ENCODE measurements around the gene SPATS2.
"Not testable (repeated sequence)": the region's sequence is repeated elsewhere in the genome, so short reads cannot be mapped to it uniquely, and the experiment has no call there.

Gene SPATS2

DNA sequence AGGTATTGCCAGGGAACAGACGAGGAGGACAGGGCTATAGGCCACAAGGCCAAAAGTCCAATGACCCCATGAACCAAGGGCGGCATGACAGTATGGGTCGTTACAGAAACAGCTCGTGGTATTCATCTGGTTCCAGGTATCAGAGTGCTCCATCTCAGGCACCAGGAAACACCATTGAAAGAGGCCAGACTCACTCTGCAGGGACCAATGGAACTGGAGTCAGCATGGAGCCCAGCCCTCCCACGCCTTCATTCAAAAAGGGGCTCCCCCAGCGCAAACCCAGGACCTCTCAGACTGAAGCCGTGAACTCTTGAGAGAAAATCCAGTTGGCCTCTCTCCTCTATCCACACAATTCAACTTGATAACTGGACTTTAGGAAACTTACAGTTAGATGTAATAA, 158.7 kb downstream of the SPATS2 start:
- no peak for DNase-seq

DNA sequence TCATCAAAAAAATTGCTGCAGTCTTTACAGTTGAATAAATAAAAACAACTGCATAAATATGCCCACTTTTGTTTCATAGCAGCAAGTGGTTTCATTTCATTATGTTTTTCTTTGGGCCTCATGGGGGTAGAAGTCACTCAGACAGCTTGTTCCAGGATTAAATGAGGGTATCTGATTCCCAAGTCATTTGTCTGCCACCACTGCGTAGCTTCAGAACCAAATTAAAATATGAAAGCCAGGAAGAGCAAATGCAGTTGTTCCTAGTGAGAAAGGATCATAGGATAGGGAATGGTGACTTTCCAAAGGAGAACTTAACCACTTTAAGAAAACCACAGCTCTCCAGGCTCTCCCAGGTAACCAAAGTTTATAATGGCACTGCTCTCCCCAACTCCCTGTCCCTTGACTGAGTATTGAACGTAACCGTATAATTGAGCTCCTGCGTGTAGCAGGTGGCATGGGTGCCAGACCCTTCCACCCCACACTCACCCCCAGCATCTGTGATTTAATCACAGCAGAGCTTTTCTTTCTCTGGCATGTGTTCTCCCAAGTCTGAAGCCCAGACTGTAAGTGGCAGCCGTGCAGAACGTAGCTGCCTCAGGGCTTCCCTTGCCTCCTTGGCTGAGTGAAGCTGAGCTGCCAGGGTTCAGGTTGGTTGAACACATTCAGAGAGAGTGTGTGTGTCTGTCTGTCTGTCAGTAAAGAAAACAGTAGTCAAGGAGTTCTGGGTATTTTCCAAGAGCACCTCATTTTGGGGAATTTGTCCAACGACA, 160.3 kb downstream of the SPATS2 start:
- no peak for DNase-seq

DNA sequence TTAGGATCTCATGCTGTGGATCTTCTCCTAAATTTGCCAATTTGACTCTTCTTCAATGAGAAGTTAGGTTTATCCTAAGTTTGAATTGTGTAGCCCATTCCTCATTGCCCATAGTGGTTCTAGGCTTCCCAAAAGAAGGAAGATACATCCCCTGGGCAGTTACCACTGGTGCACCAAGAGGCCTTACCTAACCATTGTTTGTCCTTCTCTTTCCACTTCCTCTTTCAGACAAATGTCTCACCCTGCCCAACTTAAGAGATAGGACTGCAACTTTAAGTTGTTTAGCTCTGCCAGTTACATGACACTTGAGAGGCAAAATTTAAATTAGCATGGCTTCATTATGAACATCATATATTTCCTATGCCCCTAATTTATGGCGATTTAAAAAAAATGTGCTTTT, 162.2 kb downstream of the SPATS2 start:
- DNase-seq, result no peak

DNA sequence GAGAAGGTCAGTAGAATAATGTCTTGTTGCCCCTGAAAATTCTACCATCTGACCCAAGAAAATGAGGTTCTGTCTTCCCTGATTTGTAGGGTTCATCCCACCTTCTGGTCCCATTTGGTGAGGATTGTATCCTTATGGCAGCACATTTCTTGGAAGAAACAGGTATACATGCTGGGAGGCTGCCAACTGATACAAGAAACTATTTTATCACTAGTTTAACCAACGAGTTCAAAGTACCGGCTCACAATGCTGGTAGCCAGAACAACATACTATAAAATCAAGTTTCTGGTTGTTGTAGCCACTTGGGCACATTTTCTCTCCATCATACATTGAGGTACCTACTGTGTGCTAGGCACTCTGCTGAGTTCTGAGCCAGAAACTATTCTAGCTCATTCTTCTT, 164.5 kb downstream of the SPATS2 start:
- DNase-seq, result no peak

DNA sequence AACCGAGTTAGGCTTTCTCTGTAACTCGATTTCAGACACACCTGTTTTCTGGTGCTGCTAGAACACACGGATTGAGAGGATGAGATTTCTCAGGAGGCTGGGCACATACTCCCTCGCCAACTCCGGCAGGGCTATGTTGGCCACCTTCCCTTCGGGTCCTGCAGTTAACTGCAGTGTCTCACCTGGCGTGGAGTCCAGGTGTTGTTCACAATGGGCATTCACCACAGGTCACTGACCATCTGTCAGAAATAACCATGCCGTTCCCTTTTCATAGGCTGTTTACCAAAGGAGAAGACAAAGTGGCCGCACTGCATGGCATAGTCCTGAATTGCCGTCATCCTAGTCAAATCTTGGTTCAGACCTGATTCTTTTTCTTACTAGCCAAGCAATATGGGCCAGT, 166.1 kb downstream of the SPATS2 start:
- no peak for DNase-seq

DNA sequence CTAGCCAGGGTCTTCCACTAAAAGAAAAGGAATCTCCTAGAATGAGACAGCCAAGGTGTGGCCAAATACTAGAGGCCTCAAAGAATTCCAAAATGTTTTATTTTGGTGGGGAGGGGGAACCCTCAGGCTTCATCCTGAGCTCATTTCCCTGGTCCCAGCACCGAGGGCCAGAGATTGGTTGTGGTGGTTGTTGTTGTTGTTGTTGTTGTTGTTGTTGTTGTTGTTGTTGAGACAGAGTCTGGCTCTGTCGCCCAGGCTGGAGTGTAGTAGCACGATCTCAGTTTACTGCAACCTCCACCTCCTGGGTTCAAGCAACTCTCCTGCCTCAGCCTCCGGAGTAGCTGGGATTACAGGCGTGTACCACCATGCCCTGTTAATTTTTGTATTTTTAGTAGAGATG, 166.9 kb downstream of the SPATS2 start:
- DNase-seq, result not testable (repeated sequence)

DNA sequence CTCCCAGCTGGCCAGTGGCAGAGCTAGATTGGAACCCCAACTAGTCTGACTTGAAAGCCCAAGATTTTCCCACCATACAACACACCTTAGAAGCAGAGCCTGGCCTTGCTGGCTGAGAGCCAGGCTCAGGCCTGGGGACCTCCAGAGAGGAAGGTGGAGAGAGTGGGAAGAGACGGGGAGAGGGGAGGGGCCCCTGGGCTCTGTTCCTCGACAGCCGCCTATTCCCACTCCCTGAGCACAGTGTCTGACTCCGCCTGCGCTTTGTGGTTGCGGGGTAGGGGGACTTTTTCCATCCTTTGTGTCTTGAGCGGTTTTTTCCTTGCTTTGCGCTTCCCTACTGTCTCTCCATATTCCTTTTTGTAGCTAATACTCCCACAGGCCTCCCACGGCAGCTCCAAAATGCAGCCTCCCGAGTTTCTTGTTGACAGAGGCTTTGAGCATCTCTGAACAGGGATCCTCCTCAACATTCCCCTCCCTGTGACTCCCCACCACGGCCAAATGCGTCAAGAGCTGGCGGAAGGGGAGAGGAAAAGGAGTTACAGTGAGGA, 167.5 kb downstream of the SPATS2 start:
- no peak for DNase-seq

DNA sequence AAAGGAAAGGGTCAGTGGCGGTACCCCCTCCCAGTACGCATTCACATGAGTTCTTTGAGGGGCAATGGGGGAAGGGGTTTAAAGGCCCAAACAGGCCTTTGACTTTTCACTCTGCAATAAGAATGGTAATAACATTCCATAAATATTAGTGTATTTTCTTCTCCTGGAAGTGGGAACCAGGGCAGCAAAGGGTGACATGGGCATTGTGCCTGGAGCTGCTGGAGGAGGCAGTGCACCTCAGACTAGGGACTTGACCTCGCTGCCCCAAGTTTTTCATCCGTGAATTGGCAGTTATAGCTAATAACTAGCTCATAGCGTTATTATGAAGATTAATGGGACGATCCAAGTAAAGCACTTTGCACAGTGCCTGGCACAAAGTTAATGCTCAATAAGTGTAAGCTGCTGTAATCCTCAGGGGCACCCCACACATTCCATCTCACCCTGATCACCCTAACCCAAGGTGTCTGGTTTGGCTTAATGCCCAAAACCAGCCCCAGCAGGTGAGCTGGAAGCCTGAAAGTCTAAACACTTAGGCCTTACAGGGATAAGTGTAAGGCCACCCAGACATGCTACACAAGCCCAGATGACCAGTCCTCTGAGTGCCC, 168.8 kb downstream of the SPATS2 start:
- no peak for DNase-seq

DNA sequence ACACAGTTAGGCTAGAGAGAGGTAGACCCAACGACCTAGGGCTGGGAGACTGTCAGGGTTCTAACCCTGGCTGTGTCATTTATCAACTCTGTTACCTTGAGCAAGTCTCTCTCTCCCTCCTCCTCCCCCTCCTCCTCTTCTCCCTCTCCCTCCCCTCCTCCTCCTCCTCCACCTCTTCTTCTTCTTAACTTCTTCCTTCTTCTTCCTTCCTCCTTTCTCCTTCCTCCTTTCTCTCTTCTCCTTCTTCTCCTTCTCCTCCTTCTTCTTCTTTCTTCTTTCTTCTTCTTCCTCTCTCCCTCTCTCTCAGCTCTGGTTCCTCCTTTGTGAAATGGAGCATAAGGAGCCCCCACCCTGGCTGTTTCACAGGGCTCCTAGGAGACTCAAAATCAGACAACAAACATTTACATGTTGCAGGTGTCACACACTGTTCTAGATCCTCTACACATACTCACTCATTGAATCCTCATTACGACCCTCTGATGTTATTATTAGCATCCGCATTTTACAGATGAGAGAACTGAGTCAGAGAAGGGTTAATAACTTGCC, 169.3 kb downstream of the SPATS2 start:
- no peak for DNase-seq

DNA sequence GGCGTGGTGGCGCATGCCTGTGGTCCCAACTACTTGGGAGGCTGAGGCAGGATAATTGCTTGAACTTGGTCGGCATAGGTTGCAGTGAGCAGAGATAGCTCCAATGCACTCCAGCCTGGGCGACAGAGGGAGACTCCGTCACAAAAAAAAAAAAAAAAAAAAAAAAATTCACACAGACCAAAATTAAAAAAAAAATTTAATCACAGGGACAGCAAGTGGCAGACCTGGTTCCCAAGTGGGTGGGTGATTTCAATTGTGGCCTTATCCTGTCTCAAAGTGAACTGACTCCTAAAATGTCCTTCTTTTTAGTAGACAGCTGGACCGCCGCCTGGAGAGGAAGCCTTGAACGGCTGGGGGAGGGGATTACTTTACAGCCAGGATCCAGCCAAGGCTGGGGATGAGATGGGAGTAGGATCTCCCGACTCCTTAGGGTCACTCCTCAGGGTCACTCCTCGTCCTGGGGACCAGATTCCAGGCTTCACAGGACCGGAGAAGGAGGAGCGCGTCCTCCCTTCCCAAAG, 170.0 kb downstream of the SPATS2 start:
- DNase-seq, result no peak

DNA sequence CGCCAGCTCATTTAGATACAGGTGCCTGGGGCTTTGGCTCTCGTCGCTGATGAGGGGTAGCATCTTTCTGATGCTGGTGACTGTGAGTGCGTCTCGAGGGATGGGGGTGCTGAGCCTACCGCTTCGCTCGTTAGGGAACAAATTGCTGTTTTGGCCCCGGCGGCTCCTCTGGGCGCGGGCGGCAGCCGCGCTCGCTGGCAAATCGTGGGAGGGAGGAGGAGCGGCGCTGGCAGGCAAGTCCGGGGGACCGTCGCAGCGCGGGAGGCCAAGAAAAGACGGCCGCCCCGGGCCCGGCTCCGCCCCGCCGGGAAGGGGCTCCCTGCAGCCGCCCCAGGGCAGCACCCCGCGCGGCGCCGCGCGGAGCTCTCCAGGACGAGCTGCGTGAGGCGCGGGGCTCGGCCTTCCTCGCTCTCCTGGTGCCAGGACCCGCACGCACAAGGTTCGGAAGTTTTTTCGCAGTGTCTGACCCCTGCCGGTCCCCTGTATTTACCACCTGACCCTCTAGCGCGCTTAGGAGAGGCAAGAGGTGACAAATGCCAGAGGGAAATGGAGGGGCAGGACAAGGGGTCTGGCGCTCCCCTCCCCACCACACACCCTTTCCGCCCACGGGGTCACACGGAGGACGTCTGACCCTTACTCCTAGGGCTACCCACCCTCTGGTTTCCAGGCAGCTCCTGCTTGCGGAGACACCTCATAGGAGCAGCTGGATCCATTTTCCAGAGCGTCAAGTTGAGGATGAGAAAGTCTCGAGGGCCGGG, 170.7 kb downstream of the SPATS2 start:
- no peak for DNase-seq

DNA sequence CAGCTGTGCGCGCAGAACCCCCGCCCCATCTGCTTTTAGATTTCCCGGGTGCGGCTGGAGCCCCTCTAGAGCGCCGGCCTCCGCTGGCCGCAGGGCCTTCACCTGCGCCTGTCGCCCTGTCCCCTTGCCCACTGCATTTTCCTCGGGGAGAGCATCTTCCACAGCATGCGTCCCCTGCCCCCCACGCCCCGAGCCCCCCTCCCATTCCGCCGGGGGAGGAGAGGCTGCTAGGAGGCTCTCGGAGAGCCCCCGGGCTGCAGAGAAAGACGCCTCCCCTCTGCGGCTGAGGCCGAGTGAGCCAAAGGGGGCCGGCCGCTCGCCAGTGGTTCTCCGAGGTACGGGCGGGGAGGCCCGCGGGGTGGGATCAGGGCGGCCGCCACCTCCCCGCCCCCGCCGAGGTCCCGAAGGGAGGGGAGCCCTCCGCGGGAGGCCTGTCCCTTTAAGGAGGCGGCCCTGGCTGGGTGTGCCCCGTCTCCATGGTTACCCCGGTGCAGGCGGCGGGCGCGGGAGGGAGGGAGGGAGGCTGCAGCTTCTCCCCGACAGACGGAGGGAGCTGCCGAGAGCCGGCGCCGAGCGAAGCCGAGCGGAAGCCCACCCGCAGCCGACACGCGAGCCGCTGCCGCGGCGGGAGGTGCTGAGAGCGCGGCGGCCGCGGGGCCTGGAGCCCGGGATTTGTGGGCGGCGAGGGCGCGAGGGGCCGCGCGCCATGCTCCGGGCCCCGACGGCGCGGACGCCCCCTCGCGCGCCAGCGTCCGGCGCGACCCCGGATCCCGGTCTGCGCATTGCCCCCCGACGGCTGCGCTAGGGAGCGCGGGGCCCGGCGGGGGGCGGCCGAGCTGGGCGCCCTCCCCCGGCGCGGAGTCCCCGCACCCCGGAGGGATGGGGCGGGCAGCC, 171.5 kb downstream of the SPATS2 start, which contains the start of gene KCNH3:
Gene KCNH3 (plus strand): TSS at position 521 of the 894 bp plus-strand sequence. CDS start 387 bp downstream, outside the sequence.
- DNase-seq, result peak; percentile 79

DNA sequence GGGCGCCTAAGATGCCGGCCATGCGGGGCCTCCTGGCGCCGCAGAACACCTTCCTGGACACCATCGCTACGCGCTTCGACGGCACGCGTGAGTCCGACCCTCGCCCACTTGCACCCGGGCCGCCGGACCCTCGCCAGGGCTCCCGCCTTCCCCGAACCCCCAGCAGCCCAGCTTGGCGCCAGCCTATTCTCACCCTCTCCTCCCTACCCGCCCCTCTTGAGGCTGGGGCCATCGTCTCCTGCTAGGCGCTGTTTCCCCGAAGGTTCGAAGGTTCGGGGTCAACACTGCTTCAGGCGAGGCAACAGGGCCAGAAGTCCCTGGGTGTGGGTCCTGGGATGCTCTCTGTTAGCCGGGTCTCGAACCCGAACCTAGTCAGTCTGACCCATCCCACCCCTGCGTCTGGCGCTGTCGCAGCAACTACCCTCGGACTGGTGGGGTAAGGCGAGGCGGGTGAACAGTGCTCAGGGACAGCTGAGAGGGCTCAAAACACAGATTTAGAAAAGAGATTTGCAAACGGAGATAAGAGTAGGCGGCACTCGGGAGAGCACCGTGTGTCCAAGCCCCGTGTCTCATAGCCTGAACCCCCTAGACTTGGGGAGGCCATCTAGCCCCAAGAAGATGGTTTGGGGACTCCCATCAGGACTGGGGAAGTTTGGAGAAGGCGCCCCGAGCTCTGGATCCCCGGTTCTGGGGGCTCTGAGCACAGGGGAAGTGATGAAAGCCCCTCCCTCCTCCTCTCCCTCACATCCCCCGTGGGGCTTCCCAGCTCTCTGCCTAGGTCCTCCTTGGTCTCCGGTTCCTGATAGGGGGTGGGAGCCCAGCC, 172.4 kb downstream of the SPATS2 start:
- no peak for DNase-seq

DNA sequence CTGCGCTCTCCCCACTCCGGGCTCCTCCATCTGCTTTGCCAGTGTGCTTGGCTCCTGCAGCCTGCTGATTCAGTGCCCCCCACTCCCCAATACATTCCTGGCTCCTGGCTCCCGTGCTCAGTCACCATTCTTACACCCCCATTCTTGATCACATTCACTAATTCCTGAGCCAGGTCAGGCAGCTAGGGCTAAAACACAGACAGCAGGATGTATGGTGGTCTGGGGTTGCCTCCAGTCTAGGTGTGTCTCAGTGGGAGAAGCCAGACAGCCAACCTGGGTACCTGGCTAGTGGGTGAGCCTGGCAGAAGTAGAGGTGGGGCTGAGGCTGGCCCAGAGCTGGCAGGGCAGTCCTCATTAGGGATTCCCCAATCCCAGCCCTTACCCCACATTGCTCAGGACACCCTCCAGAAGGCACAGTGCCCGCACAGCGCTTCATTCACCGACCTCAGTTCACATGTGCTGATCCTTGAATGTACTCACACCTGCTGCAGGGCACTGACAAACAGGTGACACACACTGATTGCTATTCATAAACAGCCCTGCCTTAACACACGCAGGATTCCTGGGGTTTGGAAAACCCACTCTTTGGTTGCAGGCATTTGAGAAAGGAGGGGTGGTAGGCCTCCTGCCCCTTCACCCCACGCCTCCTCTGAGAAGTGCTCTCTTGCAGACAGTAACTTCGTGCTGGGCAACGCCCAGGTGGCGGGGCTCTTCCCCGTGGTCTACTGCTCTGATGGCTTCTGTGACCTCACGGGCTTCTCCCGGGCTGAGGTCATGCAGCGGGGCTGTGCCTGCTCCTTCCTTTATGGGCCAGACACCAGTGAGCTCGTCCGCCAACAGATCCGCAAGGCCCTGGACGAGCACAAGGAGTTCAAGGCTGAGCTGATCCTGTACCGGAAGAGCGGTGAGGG, 173.2 kb downstream of the SPATS2 start:
- no peak for DNase-seq

DNA sequence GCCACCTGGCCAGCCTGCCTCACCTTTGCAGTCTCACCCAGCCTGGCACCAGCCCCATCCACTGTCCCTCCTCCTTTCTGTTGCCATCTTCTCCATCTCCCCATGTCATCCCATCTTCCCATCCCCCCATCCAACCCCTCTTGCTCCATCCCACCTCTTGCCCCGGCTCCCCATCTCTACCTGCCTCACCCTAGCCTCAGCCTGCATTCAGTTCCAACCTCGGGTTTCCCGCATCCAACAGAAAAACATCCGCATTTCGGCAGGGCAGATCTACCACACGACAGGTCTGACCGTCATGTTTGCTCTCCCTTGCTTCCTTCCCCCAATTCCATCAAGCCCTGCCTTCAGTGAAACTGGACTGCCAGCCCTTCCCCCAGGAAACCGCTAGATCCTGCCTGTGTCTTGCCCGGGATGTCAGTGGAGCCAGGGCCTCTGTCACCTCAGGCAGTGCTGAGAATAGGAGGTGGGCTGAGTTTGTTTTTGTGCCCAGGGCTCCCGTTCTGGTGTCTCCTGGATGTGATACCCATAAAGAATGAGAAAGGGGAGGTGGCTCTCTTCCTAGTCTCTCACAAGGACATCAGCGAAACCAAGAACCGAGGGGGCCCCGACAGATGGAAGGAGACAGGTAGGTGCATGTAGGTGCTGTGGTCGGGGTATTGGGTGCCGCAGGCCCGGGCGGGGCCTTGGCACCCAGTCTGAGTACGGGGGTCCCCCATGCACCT, 174.0 kb downstream of the SPATS2 start:
- no peak for DNase-seq

DNA sequence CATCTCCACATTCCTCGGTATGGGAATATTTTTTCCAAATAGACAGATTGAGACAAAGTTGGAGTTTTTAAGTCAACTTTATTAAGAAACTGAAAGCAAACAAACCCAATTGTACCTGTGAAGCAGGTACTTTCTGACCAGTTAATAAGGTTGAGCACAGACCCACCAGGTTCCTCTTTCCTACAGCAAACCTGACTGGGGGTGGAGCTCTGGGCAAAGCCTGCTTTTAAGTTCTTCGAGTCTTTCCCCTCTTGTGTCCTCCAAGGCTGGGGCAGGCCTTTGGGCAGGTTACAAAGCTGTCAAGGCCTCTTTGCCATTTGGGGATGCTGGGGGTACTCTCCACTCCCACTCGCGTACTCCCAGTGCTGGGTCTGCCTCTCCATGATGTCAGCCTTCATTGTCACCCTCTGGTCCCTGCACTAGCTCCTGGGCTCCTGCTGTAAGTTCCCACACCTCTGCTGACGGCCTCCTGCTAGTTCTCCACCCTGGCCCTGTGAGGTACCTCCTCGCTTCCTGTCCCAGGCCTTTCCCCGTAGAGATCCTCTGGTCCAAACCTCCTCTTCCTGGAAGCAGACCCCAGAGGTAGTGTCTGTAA, 174.7 kb downstream of the SPATS2 start:
- DNase-seq, result no peak

DNA sequence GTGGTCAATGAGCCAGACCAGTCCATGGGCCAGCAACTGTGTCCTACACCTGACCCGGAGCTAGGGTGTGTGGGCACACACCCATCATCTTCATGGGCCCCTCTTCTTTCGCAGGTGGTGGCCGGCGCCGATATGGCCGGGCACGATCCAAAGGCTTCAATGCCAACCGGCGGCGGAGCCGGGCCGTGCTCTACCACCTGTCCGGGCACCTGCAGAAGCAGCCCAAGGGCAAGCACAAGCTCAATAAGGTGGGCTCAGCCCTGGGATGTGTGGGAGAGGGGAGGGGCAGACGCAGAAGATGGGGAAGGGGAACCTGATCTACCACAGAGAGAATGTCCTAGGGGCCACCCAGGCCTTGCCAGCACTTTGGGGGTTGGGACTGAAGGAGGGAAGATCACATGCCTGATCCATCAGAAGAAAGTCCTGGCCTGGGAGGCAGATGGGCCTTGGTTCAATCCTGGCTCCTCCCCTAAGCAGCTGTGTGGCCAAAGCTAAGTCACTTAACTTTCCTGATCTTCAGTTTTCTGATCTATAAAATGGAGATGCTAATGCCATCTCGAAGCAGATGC, 175.4 kb downstream of the SPATS2 start:
- DNase-seq, result no peak

DNA sequence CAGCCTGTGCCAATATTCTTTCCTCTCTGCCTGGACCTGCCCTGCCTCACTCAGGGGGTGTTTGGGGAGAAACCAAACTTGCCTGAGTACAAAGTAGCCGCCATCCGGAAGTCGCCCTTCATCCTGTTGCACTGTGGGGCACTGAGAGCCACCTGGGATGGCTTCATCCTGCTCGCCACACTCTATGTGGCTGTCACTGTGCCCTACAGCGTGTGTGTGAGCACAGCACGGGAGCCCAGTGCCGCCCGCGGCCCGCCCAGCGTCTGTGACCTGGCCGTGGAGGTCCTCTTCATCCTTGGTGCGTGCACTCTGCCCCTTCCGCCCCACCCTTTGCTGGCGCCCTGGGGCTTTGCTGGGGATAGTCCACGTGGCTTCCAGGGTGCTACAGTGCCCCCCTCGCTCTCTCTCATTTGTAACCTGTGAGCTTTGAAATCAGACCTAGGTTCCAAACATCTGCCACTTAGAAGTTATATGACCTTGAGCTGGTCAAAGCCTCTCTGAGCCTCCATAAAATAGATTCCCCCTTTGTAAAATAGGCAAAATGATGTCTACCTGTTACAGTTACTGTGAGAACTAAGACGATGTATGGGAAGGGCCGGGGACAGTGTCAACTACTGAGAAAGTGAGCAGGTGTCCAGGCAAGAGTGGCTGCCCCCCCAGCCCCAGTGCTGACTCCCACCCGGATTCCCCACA, 176.1 kb downstream of the SPATS2 start:
- DNase-seq, result no peak
